Activated naive CD4-positive, alpha-beta T cell treated with anti-CD3 and anti-CD28 coated beads for 36 hours (primary cell): ENCODE data around the gene RASD2. TPM values are rescaled to one million over a fixed set of nuclear protein-coding genes. Genes with fewer than 3 reads are reported as not detected.

Experiments used
- CTCF ChIA-PET: fragments of 350-600 bp; sonication (Branson Sonifier 250); formaldehyde crosslinking; loops from one replicate; lab custom pipeline; 2021; ENCODE audit warnings: antibody characterized with exemption; lab: Charles Lee
- DNase-seq: peaks from one replicate; pipeline ENCODE4 v3.0.0-alpha.2; 2020
- H3K27ac Mint-ChIP-seq: one replicate; pipeline ENCODE4 v1.8.0; 2021; ENCODE audit warnings: mild to moderate bottlenecking, mixed read lengths
- H3K27me3 Mint-ChIP-seq: one replicate; pipeline ENCODE4 v1.8.0; 2021; ENCODE audit warnings: low read depth, mixed read lengths
- H3K36me3 Mint-ChIP-seq: one replicate; pipeline ENCODE4 v1.8.0; 2021; ENCODE audit warnings: low read depth, mixed read lengths
- H3K4me1 Mint-ChIP-seq: one replicate; pipeline ENCODE4 v1.8.0; 2021; ENCODE audit warnings: low read depth, mixed read lengths
- H3K4me3 Mint-ChIP-seq: one replicate; pipeline ENCODE4 v1.8.0; 2021; ENCODE audit warnings: mild to moderate bottlenecking, moderate library complexity, mixed read lengths
- H3K9me3 Mint-ChIP-seq: one replicate; pipeline ENCODE4 v1.8.0; 2021; ENCODE audit warnings: mixed read lengths
- intact Hi-C: fragments of 100-400 bp; cut with micrococcal nuclease; formaldehyde crosslinking; loops from one replicate; pipeline ENCODE4 v1.15.1; 2023
- total RNA-seq, 2 experiments: library from RNA; stranded (reverse); gene quantifications; one replicate each; pipeline ENCODE4 v1.2.3, GENCODE V29; 2021

Gene RASD2
- total RNA-seq, 2 experiments from 2014 or later, result not detected

DNA sequence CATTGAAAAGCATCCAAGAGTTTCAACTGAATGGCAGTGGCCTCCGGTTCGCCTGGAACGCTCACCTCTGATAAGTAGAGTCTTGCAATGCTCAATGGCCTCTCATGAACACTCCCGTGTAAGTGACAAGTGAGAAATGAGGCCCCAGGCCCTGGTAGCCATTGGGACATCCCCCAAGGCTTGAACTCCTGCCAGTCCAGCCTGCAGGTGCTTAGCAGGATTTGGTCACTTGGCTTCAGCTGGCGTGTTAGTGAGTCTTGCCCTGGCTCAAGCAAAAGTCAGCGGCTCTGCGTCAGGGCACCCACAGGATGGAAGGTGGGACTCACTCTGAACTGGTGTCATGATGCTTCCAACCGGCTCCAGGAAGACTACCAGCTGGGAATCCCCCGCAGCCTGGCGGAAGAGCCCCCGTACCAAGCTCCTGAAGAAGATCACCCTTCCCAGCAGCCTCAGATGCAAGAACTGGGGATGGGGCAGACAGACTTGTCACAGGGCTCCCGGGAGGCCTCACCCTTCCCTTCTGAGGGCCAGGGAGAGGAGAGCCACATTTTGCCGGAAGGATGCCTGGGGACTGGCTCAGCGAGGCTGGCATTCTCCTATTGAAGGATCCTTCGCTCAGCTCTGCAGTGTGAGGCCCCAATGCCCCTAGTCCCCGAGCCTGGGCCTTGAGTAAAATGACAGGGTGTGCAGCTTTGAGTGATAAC, 57.2 kb downstream of the RASD2 start:
- Mint-ChIP-seq H3K36me3 (no peaks in the 10 kb centered on the region), H3K27me3 (no peaks in the 10 kb centered on the region), H3K9me3 (no peaks in the 10 kb centered on the region), H3K4me3 (no peak overlapping the region), H3K27ac (no peak overlapping the region), H3K4me1 (no peaks in the 10 kb centered on the region)
- CTCF ChIA-PET, result no interaction called here
- DNase-seq, result no peak
- intact Hi-C loops, result no loop called here

DNA sequence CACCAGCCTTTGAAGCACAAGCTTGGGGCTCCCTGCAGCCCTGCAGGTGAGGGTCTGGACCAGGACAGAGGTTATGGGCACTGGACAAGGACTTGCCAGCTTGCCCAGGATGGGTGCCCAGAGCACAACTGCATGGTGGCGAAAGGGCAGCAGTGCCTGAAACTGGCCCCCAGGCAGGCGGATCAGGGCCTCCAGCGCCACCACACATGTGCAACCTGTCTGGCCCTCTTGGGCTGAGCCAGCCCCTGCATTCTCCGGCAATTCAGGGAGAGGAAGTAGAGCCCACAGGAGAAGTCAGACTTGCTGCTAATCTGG, 57.7 kb downstream of the RASD2 start:
- DNase-seq, result no peak
- Mint-ChIP-seq H3K36me3 (no peaks in the 10 kb centered on the region), H3K4me3 (no peak overlapping the region), H3K4me1 (no peaks in the 10 kb centered on the region), H3K9me3 (no peaks in the 10 kb centered on the region), H3K27me3 (no peaks in the 10 kb centered on the region), H3K27ac (no peak overlapping the region)
- CTCF ChIA-PET, result no interaction called here
- intact Hi-C loops, result no loop called here

DNA sequence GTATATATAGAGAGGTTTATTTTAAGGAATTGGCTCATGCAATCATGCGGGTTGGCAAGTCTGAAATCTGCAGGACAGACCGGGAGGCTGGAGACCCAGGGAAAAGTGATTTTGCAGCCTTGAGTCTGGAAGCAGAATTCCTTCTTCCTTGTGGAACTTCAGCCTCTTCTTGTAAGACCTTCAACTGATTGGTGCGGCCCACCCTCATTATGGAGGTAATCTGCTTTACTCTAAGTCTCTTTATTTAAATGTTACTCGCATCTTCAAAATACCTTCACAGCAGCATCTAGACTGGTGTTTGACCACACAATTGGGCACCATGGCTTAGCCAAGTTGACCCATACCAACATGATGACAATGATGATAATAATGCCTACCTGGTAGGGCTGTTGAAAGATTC, 58.7 kb downstream of the RASD2 start:
- no peaks in the 10 kb centered on the region for H3K36me3 Mint-ChIP-seq
- H3K27ac Mint-ChIP-seq, result no peak overlapping the region
- no peak for DNase-seq
- H3K27me3 Mint-ChIP-seq, result no peaks in the 10 kb centered on the region
- no peak overlapping the region for H3K4me3 Mint-ChIP-seq
- H3K9me3 Mint-ChIP-seq, result no peaks in the 10 kb centered on the region
- CTCF ChIA-PET, result no interaction called here
- no peaks in the 10 kb centered on the region for H3K4me1 Mint-ChIP-seq
- intact Hi-C loops, result no loop called here

DNA sequence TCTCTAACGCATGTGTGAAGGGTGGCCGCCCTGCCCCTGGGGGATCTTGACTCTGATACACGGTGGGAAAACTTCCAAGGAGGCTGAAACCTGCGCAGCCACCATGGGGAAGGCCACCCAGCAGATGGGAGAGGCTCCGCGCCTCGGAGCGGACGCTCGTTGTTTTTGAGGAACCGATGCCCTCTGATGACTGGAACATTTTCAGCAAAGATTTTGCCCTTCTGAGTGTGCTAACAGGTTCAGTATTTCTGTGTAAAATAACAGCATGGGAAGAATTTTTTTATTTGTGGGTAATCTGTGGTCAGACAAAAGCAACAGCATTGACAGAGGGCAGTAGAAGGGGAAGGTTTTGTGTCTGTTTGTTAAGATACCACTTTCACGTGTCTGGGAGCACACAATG, 59.8 kb downstream of the RASD2 start:
- no peaks in the 10 kb centered on the region for H3K27me3 Mint-ChIP-seq
- no peak overlapping the region for H3K27ac Mint-ChIP-seq
- DNase-seq, result no peak
- intact Hi-C loops, result no loop called here
- no peaks in the 10 kb centered on the region for H3K9me3 Mint-ChIP-seq
- CTCF ChIA-PET, result no interaction called here
- H3K4me3 Mint-ChIP-seq, result no peak overlapping the region
- no peaks in the 10 kb centered on the region for H3K4me1 Mint-ChIP-seq
- no peaks in the 10 kb centered on the region for H3K36me3 Mint-ChIP-seq

DNA sequence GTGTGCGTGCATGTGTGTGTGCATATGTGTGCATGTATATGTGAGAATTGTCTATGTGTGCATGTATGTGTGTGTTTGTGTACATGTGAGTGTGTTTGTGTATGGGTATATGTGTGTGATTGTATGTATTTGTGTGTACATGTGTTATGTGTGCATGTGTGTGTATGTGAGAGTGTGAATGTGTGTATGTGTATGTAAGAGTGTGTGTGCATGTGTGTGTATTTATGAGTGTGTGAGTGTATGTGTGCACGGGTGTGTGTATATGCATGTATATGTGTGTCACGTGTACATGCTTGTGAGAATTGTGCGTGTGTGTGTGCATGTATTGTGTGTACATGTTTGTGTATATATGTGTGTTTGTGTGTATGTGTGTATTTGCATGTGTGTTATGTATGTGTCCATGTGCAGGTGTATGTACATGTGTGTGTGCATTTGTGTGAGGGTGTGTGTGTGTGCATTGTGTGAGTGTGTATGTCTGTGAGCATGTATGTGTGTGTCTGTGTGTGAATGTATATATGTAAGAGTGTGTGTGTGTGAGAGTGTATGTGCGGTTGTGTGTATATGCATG, 60.5 kb downstream of the RASD2 start:
- Mint-ChIP-seq H3K4me1 (no peaks in the 10 kb centered on the region), H3K36me3 (no peaks in the 10 kb centered on the region), H3K9me3 (no peaks in the 10 kb centered on the region), H3K27me3 (no peaks in the 10 kb centered on the region), H3K4me3 (no peak overlapping the region), H3K27ac (no peak overlapping the region)
- no peak for DNase-seq
- CTCF ChIA-PET, result no interaction called here
- intact Hi-C loops, result no loop called here

DNA sequence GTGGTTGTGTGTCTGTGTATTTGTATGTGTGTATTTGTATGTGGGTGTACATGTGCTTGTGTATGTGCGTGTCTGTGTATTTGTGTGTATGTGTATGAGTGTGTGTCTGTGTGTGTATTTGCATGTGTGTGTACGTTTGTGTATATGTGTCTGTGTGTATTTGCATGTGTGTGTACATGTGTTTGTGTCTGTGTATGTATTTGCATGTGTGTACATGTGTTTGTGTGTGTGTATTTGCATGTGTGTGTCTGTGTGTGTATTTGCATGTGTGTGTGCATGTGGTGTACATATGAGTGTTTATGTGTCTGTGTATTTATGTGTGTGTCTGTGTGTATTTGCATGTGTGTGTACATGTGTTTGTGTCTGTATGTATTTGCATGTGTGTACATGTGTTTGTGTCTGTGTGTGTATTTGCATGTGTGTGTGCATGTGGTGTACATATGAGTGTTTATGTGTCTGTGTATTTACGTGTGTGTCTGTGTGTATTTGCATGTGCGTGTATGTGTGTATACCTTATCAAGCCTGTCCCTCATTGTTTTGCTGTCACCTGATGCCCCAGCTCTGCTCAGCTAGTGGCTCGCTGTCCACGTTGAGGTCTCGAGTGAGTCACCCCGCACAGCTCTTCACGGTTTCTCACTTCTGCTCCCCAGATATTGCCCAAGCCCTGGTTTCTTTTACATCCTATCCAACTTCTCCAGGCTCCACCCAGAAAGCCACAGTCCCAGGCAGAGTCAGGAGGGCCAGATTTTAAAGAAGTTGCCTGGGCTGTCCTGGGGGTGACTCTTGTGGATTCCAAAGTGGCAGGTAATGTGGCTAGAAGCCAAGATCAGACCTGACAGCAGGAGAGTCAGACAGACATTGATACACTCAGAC, 61.3 kb downstream of the RASD2 start:
- no peaks in the 10 kb centered on the region for H3K27me3 Mint-ChIP-seq
- intact Hi-C loops, result no loop called here
- no peak for DNase-seq
- CTCF ChIA-PET, result no interaction called here
- no peak overlapping the region for H3K27ac Mint-ChIP-seq
- no peaks in the 10 kb centered on the region for H3K4me1 Mint-ChIP-seq
- no peak overlapping the region for H3K4me3 Mint-ChIP-seq
- H3K9me3 Mint-ChIP-seq, result no peaks in the 10 kb centered on the region
- no peaks in the 10 kb centered on the region for H3K36me3 Mint-ChIP-seq

Other genes with a start within 250 kb of the RASD2 start
- gene TOM1, start 240.9 kb upstream of the RASD2 start, total RNA-seq, result 10 to 100 TPM; 25.8 to 26.3 TPM
- under 1 TPM; 0.15 to 0.21 TPM for gene HMOX1, start 159.7 kb upstream of the RASD2 start, total RNA-seq
- gene MCM5, start 140.7 kb upstream of the RASD2 start, total RNA-seq, result 100 to 1,000 TPM; 293 to 301 TPM
- not detected for gene MB, start 76.5 kb downstream of the RASD2 start, total RNA-seq
- gene APOL6, start 107.6 kb downstream of the RASD2 start, total RNA-seq, result 10 to 100 TPM; 33.6 to 33.8 TPM
- not detected for gene APOL5, start 177.0 kb downstream of the RASD2 start, total RNA-seq